Measurements from ENCODE around the gene NFKBIZ. TPM values are rescaled to one million over a fixed set of nuclear protein-coding genes. Genes with fewer than 3 reads are reported as not detected.
"Not testable (repeated sequence)": the region's sequence is repeated elsewhere in the genome, so short reads cannot be mapped to it uniquely, and the experiment has no call there.

NFKBIZ gene
- total RNA-seq, 1 donor from 2014 or later, result 14.7 TPM

DNA sequence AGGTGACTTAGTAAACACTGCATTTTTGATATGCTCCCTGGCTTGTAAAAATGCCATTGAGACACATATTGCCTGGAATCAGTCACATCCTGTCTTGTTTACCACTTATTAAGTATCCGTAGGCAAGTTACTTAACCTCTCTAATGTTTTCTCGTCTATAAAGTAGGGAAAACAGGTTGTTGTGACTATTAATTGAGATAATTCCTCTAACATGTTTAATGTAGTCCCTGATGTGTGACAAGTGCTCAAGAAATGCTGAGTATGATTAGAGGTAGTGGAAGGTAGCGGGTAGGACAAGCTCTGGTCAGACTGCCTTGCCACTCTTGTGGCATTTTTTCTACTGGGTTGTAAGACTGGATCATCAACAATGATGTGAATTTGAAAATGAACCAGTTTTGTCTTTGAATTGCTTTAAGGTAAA, 54.1 kb downstream of the NFKBIZ start:
- peaks cover 2% of the 10 kb centered on the region for H3K9me3 Mint-ChIP-seq
- H3K27ac ChIP-seq, result no peak overlapping the region
- H4K20me1 ChIP-seq (ENCODE audit: low read depth), result no peaks in the 10 kb centered on the region
- no peak overlapping the region for H3K4me3 Mint-ChIP-seq
- peaks cover 5% of the 10 kb centered on the region for H3K27me3 Mint-ChIP-seq (ENCODE audit: insufficient read depth, low read depth)
- no peaks in the 10 kb centered on the region for H3F3A ChIP-seq (ENCODE audit: low read depth)
- no peak overlapping the region for H3K4me3 ChIP-seq
- H3K27ac Mint-ChIP-seq, result no peak overlapping the region
- no peak for TF ChIP-seq EZH2phosphoT487 (IDR thresholded peaks at IDR 0.05)
- no peak for TF ChIP-seq EZH2 (IDR thresholded peaks at IDR 0.05)
- TF ChIP-seq, protein P1, sequence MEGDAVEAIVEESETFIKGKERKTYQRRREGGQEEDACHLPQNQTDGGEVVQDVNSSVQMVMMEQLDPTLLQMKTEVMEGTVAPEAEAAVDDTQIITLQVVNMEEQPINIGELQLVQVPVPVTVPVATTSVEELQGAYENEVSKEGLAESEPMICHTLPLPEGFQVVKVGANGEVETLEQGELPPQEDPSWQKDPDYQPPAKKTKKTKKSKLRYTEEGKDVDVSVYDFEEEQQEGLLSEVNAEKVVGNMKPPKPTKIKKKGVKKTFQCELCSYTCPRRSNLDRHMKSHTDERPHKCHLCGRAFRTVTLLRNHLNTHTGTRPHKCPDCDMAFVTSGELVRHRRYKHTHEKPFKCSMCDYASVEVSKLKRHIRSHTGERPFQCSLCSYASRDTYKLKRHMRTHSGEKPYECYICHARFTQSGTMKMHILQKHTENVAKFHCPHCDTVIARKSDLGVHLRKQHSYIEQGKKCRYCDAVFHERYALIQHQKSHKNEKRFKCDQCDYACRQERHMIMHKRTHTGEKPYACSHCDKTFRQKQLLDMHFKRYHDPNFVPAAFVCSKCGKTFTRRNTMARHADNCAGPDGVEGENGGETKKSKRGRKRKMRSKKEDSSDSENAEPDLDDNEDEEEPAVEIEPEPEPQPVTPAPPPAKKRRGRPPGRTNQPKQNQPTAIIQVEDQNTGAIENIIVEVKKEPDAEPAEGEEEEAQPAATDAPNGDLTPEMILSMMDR (IDR thresholded peaks at IDR 0.05), result no peak
- no peak for DNase-seq (ENCODE audit: low spot score)
- no peaks in the 10 kb centered on the region for H3K4me1 ChIP-seq
- H3K36me3 Mint-ChIP-seq, result no peaks in the 10 kb centered on the region
- no peaks in the 10 kb centered on the region for H3K4me1 Mint-ChIP-seq
- H2AFZ ChIP-seq (replicated peaks), result no peak overlapping the region
- H3K79me2 ChIP-seq (ENCODE audit: low read depth), result no peaks in the 10 kb centered on the region
- no peak overlapping the region for H3K4me2 ChIP-seq
- no peaks in the 10 kb centered on the region for H3K9me3 ChIP-seq (ENCODE audit: low read depth)
- no peaks in the 10 kb centered on the region for H3K27me3 ChIP-seq
- no peak overlapping the region for H3K9ac ChIP-seq
- no peaks in the 10 kb centered on the region for H3K36me3 ChIP-seq

DNA sequence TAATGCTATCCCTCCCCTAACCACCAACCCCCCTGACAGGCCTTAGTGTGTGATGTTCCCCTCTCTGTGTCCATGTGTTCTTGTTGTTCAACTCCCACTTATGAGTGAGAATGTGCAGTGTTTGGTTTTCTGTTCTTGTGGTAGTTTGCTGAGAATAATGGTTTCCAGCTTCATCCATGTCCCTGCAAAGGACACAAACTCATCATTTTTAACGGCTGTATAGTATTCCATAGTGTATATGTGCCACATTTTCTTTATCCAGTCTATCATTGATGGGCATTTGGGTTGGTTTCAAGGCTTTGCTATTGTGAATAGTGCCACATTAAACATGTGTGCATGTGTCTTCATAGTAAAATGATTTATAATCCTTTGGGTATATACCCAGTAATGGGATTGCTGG, 56.3 kb downstream of the NFKBIZ start:
- not testable (repeated sequence) for H3K27ac Mint-ChIP-seq; H3K9me3 Mint-ChIP-seq; H4K20me1 ChIP-seq (ENCODE audit: low read depth); H3K4me3 Mint-ChIP-seq; DNase-seq (ENCODE audit: low spot score); H3K36me3 Mint-ChIP-seq; H3K36me3 ChIP-seq; H3K27me3 ChIP-seq; H3K4me1 Mint-ChIP-seq; H3K79me2 ChIP-seq (ENCODE audit: low read depth); H3K27me3 Mint-ChIP-seq (ENCODE audit: insufficient read depth, low read depth); H3K9me3 ChIP-seq (ENCODE audit: low read depth); H3K9ac ChIP-seq; H2AFZ ChIP-seq (replicated peaks); H3K4me1 ChIP-seq; H3K4me2 ChIP-seq; H3K27ac ChIP-seq; H3F3A ChIP-seq (ENCODE audit: low read depth); H3K4me3 ChIP-seq

Other genes with a start within 250 kb of the NFKBIZ start
- gene ZBTB11, start 172.4 kb upstream of the NFKBIZ start, total RNA-seq (ENCODE audit: low replicate concordance), result 19.8 and 30.2 TPM in 2 replicates
- gene RPL24, start 162.8 kb upstream of the NFKBIZ start, total RNA-seq (ENCODE audit: low replicate concordance), result 2,339 and 2,343 TPM in 2 replicates
- 38.2 and 46.1 TPM in 2 replicates for gene CEP97, start 124.9 kb upstream of the NFKBIZ start, total RNA-seq (ENCODE audit: low replicate concordance)
- 9.4 and 9.6 TPM in 2 replicates for gene NXPE3, start 70.3 kb upstream of the NFKBIZ start, total RNA-seq (ENCODE audit: low replicate concordance)